Immature natural killer cell (primary cell): ENCODE results near the gene SYNPO. TPM values are rescaled to one million over a fixed set of nuclear protein-coding genes. Genes with fewer than 3 reads are reported as not detected.

ENCODE experiments used
- DNase-seq, 3 donors: peaks; one replicate each; pipeline ENCODE4 v3.0.0; 2022; ENCODE audit warnings: mixed read lengths in 1 of 3
- H3K27ac Mint-ChIP-seq, 6 donors: one replicate each; pipeline ENCODE4 v1.8.0; 2020; ENCODE audit warnings: mixed read lengths in 6 of 6, mild to moderate bottlenecking in 5 of 6, inconsistent platforms in 4 of 6, moderate library complexity in 3 of 6
- H3K27me3 Mint-ChIP-seq, 3 donors: one replicate each; pipeline ENCODE4 v1.8.0; 2020 to 2021; ENCODE audit warnings: low read depth in 3 of 3, mild to moderate bottlenecking in 3 of 3, mixed read lengths in 3 of 3, moderate library complexity in 3 of 3, inconsistent platforms in 1 of 3
- H3K36me3 Mint-ChIP-seq, 3 donors: one replicate each; pipeline ENCODE4 v1.8.0; 2020; ENCODE audit warnings: mixed read lengths in 3 of 3, inconsistent platforms in 2 of 3, mild to moderate bottlenecking in 2 of 3
- H3K4me1 Mint-ChIP-seq, 2 donors: one replicate each; pipeline ENCODE4 v1.8.0; 2020; ENCODE audit warnings: inconsistent platforms in 2 of 2, mild to moderate bottlenecking in 2 of 2, mixed read lengths in 2 of 2, moderate library complexity in 1 of 2
- H3K4me3 Mint-ChIP-seq, 5 donors: one replicate each; pipeline ENCODE4 v1.8.0; 2020; ENCODE audit warnings: mild to moderate bottlenecking in 5 of 5, mixed read lengths in 5 of 5, inconsistent platforms in 3 of 5, moderate library complexity in 3 of 5
- H3K9me3 Mint-ChIP-seq, 6 donors: one replicate each; pipeline ENCODE4 v1.8.0; 2020; ENCODE audit warnings: mild to moderate bottlenecking in 6 of 6, mixed read lengths in 6 of 6, inconsistent platforms in 4 of 6, moderate library complexity in 3 of 6
- polyA plus RNA-seq, 3 donors: library from polyadenylated mRNA; unstranded; fragments of 300-500 nt; fragmentation: Illumina TruSeq; gene quantifications; one replicate each; pipeline ENCODE4 v1.2.3, GENCODE V29; 2021

SYNPO gene
- polyA plus RNA-seq, 3 donors from 2014 or later, result not detected

DNA sequence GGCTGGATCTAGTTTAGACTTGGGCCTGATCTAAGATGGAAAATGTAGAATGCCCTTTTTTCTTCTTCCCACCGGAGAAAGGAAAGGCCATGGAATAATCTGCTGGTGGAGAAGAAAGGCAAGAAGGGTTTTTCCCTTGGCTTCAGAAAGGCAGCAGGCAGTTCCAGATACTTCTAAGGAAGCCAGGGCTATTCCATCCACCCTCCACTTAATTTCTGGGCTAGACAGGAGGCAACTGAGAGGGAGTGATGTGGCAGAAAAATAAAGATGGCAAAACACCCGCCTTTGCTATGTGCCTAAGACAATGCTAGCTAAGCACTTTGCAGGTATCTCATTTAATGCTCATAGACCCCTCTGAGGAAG, 30.5 kb downstream of the SYNPO start:
- no peaks in the 10 kb centered on the region for H3K9me3 Mint-ChIP-seq
- H3K4me1 Mint-ChIP-seq, result peaks cover 6 to 16% of the 10 kb centered on the region in 2 donors
- no peak for DNase-seq
- H3K4me3 Mint-ChIP-seq, result peak overlapping the region; percentile 37 to 69 (median 63)
- peaks cover 0 to 12% (median 3%) of the 10 kb centered on the region in 3 donors for H3K27me3 Mint-ChIP-seq
- H3K27ac Mint-ChIP-seq, result no peak overlapping the region
- no peaks in the 10 kb centered on the region for H3K36me3 Mint-ChIP-seq

- Mint-ChIP-seq H3K27ac (no peak overlapping the region), H3K27me3 (peaks cover 0 to 12% (median 3%) of the 10 kb centered on the region in 3 donors), H3K4me1 (peaks cover 6 to 16% of the 10 kb centered on the region in 2 donors), H3K4me3 (peak overlapping the region; percentile 76 to 88 (median 83)), H3K9me3 (no peaks in the 10 kb centered on the region), H3K36me3 (no peaks in the 10 kb centered on the region)
- peak in 2 of 3 donors; percentile 16 to 19 for DNase-seq
These were observed 31.2 kb downstream of the SYNPO start for GRCh38 chr5:150671509-150672236.

- H3K4me3 Mint-ChIP-seq, result peak overlapping the region; percentile 76 to 88 (median 83)
- peaks cover 6 to 16% of the 10 kb centered on the region in 2 donors for H3K4me1 Mint-ChIP-seq
- peaks cover 0 to 12% (median 3%) of the 10 kb centered on the region in 3 donors for H3K27me3 Mint-ChIP-seq
- no peaks in the 10 kb centered on the region for H3K9me3 Mint-ChIP-seq
- H3K36me3 Mint-ChIP-seq, result no peaks in the 10 kb centered on the region
- DNase-seq, result peak in 1 of 3 donors; percentile 9
- no peak overlapping the region for H3K27ac Mint-ChIP-seq
These were observed 31.9 kb downstream of the SYNPO start for GRCh38 chr5:150672237-150672883.

DNA sequence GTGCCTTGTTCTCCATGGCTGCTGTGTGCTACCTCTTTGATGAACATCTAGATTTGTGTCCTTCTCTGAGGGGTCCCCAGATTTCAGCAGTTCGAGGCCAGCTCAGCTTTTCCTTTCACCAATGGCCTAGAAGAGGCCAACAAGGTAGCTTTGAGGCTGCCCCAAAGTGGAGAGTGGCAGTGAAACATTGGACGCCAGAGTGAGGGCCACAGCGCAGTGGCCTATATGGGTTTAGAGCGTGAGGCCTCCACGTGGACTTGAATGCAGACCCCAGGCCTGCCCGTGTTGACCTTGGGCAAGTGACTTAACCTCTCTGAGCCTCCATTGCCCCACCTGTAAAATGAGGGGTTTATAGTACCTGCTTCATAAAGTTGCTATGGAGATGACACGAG, 32.4 kb downstream of the SYNPO start:
- H3K4me3 Mint-ChIP-seq, result peak overlapping the region in 3 of 5 donors; percentile 76 to 88 (median 85)

DNA sequence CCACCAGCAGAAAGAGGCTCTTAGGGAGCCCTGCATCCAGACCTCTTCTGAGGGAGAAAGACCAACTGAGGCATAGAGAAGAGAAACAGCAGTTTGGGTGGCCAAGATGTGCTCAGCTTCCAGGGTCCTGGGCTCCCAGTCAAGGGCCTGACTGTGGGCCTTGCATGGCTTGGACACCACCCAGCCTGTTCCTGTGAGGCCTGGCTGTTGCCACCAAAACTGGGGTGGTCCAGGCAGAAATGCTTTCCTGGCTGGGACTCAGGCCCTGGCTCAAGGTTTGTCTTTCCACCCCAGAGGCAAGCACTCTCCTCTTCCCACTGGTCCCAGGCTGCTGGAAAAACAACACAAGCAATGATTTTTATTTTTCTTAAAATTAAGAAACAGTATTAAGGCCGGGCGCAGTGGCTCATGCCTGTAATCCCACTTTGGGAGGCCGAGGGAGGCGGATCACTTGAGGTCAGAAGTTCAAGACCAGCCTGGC, 33.9 kb downstream of the SYNPO start:
- Mint-ChIP-seq H3K27ac (no peak overlapping the region), H3K27me3 (peaks cover 0 to 12% (median 3%) of the 10 kb centered on the region in 3 donors), H3K36me3 (peaks cover 0 to 8% (median 0%) of the 10 kb centered on the region in 3 donors), H3K4me3 (no peak overlapping the region), H3K9me3 (no peaks in the 10 kb centered on the region), H3K4me1 (peaks cover 6 to 16% of the 10 kb centered on the region in 2 donors)
- no peak for DNase-seq

More for the DNA sequence above, 32.4 kb downstream of the SYNPO start:
- Mint-ChIP-seq H3K36me3 (peaks cover 0 to under 1% (median 0%) of the 10 kb centered on the region in 3 donors), H3K9me3 (no peaks in the 10 kb centered on the region), H3K27ac (no peak overlapping the region), H3K27me3 (peaks cover 0 to 12% (median 3%) of the 10 kb centered on the region in 3 donors), H3K4me1 (peaks cover 6 to 16% of the 10 kb centered on the region in 2 donors)
- no peak for DNase-seq

DNA sequence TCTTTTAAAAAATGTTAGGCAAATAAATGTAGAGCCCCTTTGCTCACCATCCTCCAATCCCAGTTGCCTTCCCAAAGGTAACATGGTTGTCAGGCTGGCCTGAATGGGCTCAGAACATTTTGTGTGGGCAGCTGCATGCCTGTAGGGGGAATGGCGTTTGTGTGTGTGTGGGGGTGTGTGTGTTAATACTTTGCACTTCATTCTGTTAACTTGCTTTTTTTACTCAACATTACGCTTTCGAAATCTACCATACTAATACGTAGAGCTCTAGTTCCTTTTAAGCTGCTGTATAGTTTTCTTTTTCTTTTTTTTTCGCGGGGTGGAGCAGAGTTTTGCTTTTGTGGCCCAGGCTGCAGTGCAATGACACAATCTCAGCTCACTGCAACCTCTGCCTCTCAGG, 34.6 kb downstream of the SYNPO start:
- Mint-ChIP-seq H3K4me3 (no peak overlapping the region), H3K27me3 (peaks cover 0 to 12% (median 3%) of the 10 kb centered on the region in 3 donors), H3K9me3 (no peaks in the 10 kb centered on the region), H3K36me3 (peaks cover 2 to 8% (median 2%) of the 10 kb centered on the region in 3 donors), H3K27ac (no peak overlapping the region), H3K4me1 (peaks cover 6 to 16% of the 10 kb centered on the region in 2 donors)
- DNase-seq, result no peak

- H3K36me3 Mint-ChIP-seq, result peaks cover 10 to 15% (median 10%) of the 10 kb centered on the region in 3 donors
- H3K27me3 Mint-ChIP-seq, result peaks cover 0 to 4% (median 2%) of the 10 kb centered on the region in 3 donors
- H3K4me1 Mint-ChIP-seq, result peaks cover 4 to 8% of the 10 kb centered on the region in 2 donors
- H3K27ac Mint-ChIP-seq, result no peak overlapping the region
- H3K4me3 Mint-ChIP-seq, result no peak overlapping the region
- H3K9me3 Mint-ChIP-seq, result no peaks in the 10 kb centered on the region
- no peak for DNase-seq
These were observed 36.1 kb downstream of the SYNPO start for GRCh38 chr5:150676578-150676977.

DNA sequence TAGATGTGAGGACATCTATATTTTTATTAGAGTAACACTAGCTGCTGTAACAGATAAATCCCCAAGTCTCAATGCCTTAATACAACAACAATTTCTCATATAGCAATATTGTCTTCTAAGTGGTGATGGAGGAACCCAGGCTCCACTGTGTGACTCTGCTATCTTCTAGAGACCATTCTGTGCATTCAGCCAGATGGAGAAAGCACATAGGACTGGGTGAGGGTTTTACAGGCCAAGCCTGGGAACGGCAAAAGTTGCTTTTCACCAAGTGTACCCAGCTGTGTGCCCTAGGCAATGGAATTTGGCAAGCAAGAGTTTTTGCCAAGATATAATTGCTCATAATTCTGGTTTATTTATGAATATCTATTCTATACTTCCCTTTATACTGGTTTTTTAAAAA, 48.7 kb downstream of the SYNPO start:
- Mint-ChIP-seq H3K9me3 (no peaks in the 10 kb centered on the region), H3K36me3 (peaks cover 37 to 49% (median 38%) of the 10 kb centered on the region in 3 donors), H3K4me1 (no peaks in the 10 kb centered on the region), H3K4me3 (no peak overlapping the region), H3K27ac (peak overlapping the region in 2 of 6 donors; percentile 5 to 53), H3K27me3 (no peaks in the 10 kb centered on the region)
- no peak for DNase-seq

GRCh38 chr5:150690760-150691159, 50.3 kb downstream of the SYNPO start:
- Mint-ChIP-seq H3K27me3 (no peaks in the 10 kb centered on the region), H3K9me3 (no peaks in the 10 kb centered on the region), H3K36me3 (peaks cover 47 to 64% (median 51%) of the 10 kb centered on the region in 3 donors), H3K4me3 (no peak overlapping the region), H3K4me1 (no peaks in the 10 kb centered on the region), H3K27ac (peak overlapping the region in 1 of 6 donors; percentile 45)
- no peak for DNase-seq

- no peaks in the 10 kb centered on the region for H3K4me1 Mint-ChIP-seq
- H3K4me3 Mint-ChIP-seq, result no peak overlapping the region
- H3K27me3 Mint-ChIP-seq, result no peaks in the 10 kb centered on the region
- DNase-seq, result no peak
- H3K9me3 Mint-ChIP-seq, result no peaks in the 10 kb centered on the region
- H3K27ac Mint-ChIP-seq, result peak overlapping the region in 1 of 6 donors; percentile 31
- H3K36me3 Mint-ChIP-seq, result peaks cover 46 to 67% (median 52%) of the 10 kb centered on the region in 3 donors
These were observed 51.8 kb downstream of the SYNPO start for GRCh38 chr5:150692276-150692675.

GRCh38 chr5:150694612-150695011, 54.2 kb downstream of the SYNPO start:
- H3K36me3 Mint-ChIP-seq, result peaks cover 39 to 63% (median 51%) of the 10 kb centered on the region in 3 donors
- H3K27me3 Mint-ChIP-seq, result no peaks in the 10 kb centered on the region
- DNase-seq, result no peak
- H3K27ac Mint-ChIP-seq, result peak overlapping the region in 1 of 6 donors; percentile 43
- H3K4me1 Mint-ChIP-seq, result peaks cover 0 to 2% of the 10 kb centered on the region in 2 donors
- H3K4me3 Mint-ChIP-seq, result no peak overlapping the region
- H3K9me3 Mint-ChIP-seq, result no peaks in the 10 kb centered on the region

DNA sequence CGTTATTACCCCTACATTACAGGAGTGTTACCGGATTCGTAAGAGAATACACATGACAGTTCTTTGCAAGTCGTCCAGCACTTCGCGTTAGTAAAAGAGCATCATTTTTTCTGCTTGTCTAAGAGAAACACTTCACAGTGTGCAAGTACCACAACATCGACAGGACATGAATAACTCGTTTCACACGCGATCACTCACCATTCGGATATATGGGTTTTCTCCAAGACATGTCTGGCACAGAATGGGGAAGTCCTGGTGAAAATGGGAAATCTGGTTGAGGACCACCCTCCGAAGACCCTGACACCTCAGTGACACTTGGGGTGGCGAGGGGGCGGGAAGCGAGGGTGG, 59.8 kb downstream of the SYNPO start:
- Mint-ChIP-seq H3K27ac (no peak overlapping the region), H3K27me3 (peaks cover 0 to 2% (median 0%) of the 10 kb centered on the region in 3 donors), H3K4me3 (no peak overlapping the region), H3K36me3 (peaks cover 7 to 18% (median 15%) of the 10 kb centered on the region in 3 donors), H3K4me1 (peaks cover 0 to 4% of the 10 kb centered on the region in 2 donors), H3K9me3 (no peaks in the 10 kb centered on the region)
- no peak for DNase-seq

GRCh38 chr5:150700594-150701377, 60.3 kb downstream of the SYNPO start, which contains the start of gene RBM22:
Gene RBM22 (minus strand): TSS chr5:150701062. CDS start chr5:150700985, 77 bp downstream.
- Mint-ChIP-seq H3K27ac (no peak within 1 kb of the TSS), H3K36me3 (peaks cover 4 to 12% (median 11%) of the 10 kb centered on the region in 3 donors), H3K4me1 (peaks cover 0 to 4% of the 10 kb centered on the region in 2 donors), H3K4me3 (no peak within 1 kb of the TSS), H3K9me3 (no peaks in the 10 kb centered on the region), H3K27me3 (peaks cover 0 to 2% (median 0%) of the 10 kb centered on the region in 3 donors)
- DNase-seq, result peak; percentile 86 to 88 (median 88)
